Caco-2 (cell line): ENCODE measurements around the gene BCOR. TPM values are rescaled to one million over a fixed set of nuclear protein-coding genes. Genes with fewer than 3 reads are reported as not detected.

Experiments used
- BruUV-seq: library from RNA; stranded (reverse); fragments of 400-500 nt; replicated peaks from 2 replicates; lab custom pipeline; 2021; lab: Mats Ljungman, UMichigan
- CTCF ChIA-PET: fragments of 300-600 bp; sonication (Branson Sonifier 250); formaldehyde crosslinking; loops from one replicate; lab custom pipeline; 2022; ENCODE audit warnings: antibody characterized with exemption; lab: Charles Lee
- POLR2A ChIA-PET: fragments of 300-600 bp; sonication (Branson Sonifier 250); formaldehyde crosslinking; loops from one replicate; lab custom pipeline; 2022; ENCODE audit warnings: antibody characterized with exemption; lab: Charles Lee
- DNase-seq, 2 experiments: peaks; one replicate each; pipeline versions ENCODE4 v3.0.0 to v3.0.0-alpha.2; 2020 to 2022
- H3K27me3 ChIP-seq: replicated peaks from 2 replicates; pipeline ENCODE4 v1.6.0; 2011; ENCODE audit warnings: low read length; ENCODE audit not compliant: control insufficient read depth, insufficient read depth
- H3K36me3 ChIP-seq: 2 replicates; pipeline ENCODE4 v1.5.1; 2011; ENCODE audit warnings: low read length; ENCODE audit not compliant: control insufficient read depth, insufficient read depth
- H3K4me1 ChIP-seq: fragments of 250-450 bp; sonication (Bioruptor Pico); 2 replicates; pipeline ENCODE4 v1.5.1; 2020; ENCODE audit warnings: mild to moderate bottlenecking
- H3K4me3 ChIP-seq: 2 replicates; pipeline ENCODE4 v1.5.1; 2011; ENCODE audit warnings: low read depth, mild to moderate bottlenecking, control low read depth, low read length
- H3K9me3 ChIP-seq: fragments of 250-450 bp; sonication (Bioruptor Pico); 2 replicates; pipeline ENCODE4 v1.5.1; 2020; ENCODE audit warnings: mild to moderate bottlenecking, moderate library complexity
- H3K27ac Mint-ChIP-seq: one replicate; pipeline ENCODE4 v1.8.0; 2022; ENCODE audit warnings: mixed read lengths; ENCODE audit not compliant: unreplicated experiment
- H3K27me3 Mint-ChIP-seq: one replicate; pipeline ENCODE4 v1.8.0; 2022; ENCODE audit warnings: mixed read lengths; ENCODE audit not compliant: insufficient read depth, unreplicated experiment
- H3K36me3 Mint-ChIP-seq: one replicate; pipeline ENCODE4 v1.8.0; 2022; ENCODE audit warnings: mild to moderate bottlenecking, mixed read lengths; ENCODE audit not compliant: insufficient read depth, unreplicated experiment
- H3K4me1 Mint-ChIP-seq: one replicate; pipeline ENCODE4 v1.8.0; 2022; ENCODE audit warnings: low read depth, mixed read lengths; ENCODE audit not compliant: unreplicated experiment
- H3K4me3 Mint-ChIP-seq: one replicate; pipeline ENCODE4 v1.8.0; 2022; ENCODE audit warnings: mild to moderate bottlenecking, moderate library complexity, mixed read lengths; ENCODE audit not compliant: unreplicated experiment
- H3K9me3 Mint-ChIP-seq: one replicate; pipeline ENCODE4 v1.8.0; 2022; ENCODE audit warnings: mixed read lengths; ENCODE audit not compliant: unreplicated experiment
- CTCF ChIP-seq, 2 experiments: fragments of 200-600 bp in 1 of 2; IDR thresholded peaks; 1 replicate in 1 of 2; 2 replicates in 1 of 2; pipeline versions ENCODE4 v1.5.1 to v1.8.0; 2011 to 2022; ENCODE audit warnings: antibody characterized with exemption in 1 of 2, control low read depth in 1 of 2, inconsistent platforms in 1 of 2, low read depth in 1 of 2, low read length in 1 of 2, mild to moderate bottlenecking in 1 of 2, moderate library complexity in 1 of 2; ENCODE audit not compliant: insufficient read depth in 1 of 2, severe bottlenecking in 1 of 2, unreplicated experiment in 1 of 2
- intact Hi-C: fragments of 100-400 bp; cut with micrococcal nuclease; formaldehyde crosslinking; loops from one replicate; pipeline ENCODE4 v1.10.0; 2022; ENCODE audit not compliant: unreplicated experiment
- total RNA-seq: library from RNA; stranded (reverse); gene quantifications from 2 replicates; pipeline ENCODE4 v1.2.3, GENCODE V29; 2022

Gene BCOR
- total RNA-seq, 1 experiment from 2014 or later, result 16.2 TPM

GRCh38 chrX:40049084-40049641 lies 48.6 kb downstream of the BCOR start:
- TF ChIP-seq CTCF (IDR thresholded peaks at IDR 0.05; ENCODE audit: insufficient read depth in 1 of 2, low read depth in 1 of 2, low read length in 1 of 2, severe bottlenecking in 1 of 2, unreplicated experiment in 1 of 2), result no peak
- Histone ChIP-seq H3K9me3 (0 out of 2 replicates have a peak, but pooled peaks cover 3% of the 10 kb centered on the region), H3K4me1 (no peaks in the 10 kb centered on the region), H3K27me3 (no peaks in the 10 kb centered on the region), H3K4me3 (no peak overlapping the region), H3K36me3 (peaks cover 9% of the 10 kb centered on the region)
- intact Hi-C loops, result no loop called here
- peaks cover 9% of the 10 kb centered on the region for H3K9me3 Mint-ChIP-seq
- peaks cover 55% of the 10 kb centered on the region for H3K36me3 Mint-ChIP-seq
- ChIA-PET CTCF (no interaction called here), POLR2A (no interaction called here)
- DNase-seq, result no peak
- no peaks in the 10 kb centered on the region for H3K4me1 Mint-ChIP-seq
- no peaks in the 10 kb centered on the region for H3K27me3 Mint-ChIP-seq
- no peak overlapping the region for H3K4me3 Mint-ChIP-seq
- H3K27ac Mint-ChIP-seq, result no peak overlapping the region
- no TSS peak for BruUV-seq

GRCh38 chrX:40047485-40047884 lies 50.3 kb downstream of the BCOR start:
- Mint-ChIP-seq H3K27ac (no peak overlapping the region), H3K27me3 (no peaks in the 10 kb centered on the region), H3K4me1 (no peaks in the 10 kb centered on the region), H3K4me3 (no peak overlapping the region), H3K9me3 (peaks cover 9% of the 10 kb centered on the region), H3K36me3 (peaks cover 38% of the 10 kb centered on the region)
- BruUV-seq, result no TSS peak
- H3K36me3 ChIP-seq, result peaks cover 3% of the 10 kb centered on the region
- no peak overlapping the region for H3K4me3 ChIP-seq
- intact Hi-C loops, result no loop called here
- CTCF ChIA-PET, result no interaction called here
- TF ChIP-seq CTCF (IDR thresholded peaks at IDR 0.05; ENCODE audit: insufficient read depth in 1 of 2, low read depth in 1 of 2, low read length in 1 of 2, severe bottlenecking in 1 of 2, unreplicated experiment in 1 of 2), result no peak
- H3K4me1 ChIP-seq, result no peaks in the 10 kb centered on the region
- POLR2A ChIA-PET, result no interaction called here
- 0 out of 2 replicates have a peak, but pooled peaks cover 3% of the 10 kb centered on the region for H3K9me3 ChIP-seq
- no peaks in the 10 kb centered on the region for H3K27me3 ChIP-seq
- DNase-seq, result no peak

GRCh38 chrX:40043895-40044294 lies 53.9 kb downstream of the BCOR start:
- Mint-ChIP-seq H3K9me3 (peaks cover under 1% of the 10 kb centered on the region), H3K4me3 (no peak overlapping the region), H3K36me3 (peaks cover 9% of the 10 kb centered on the region), H3K4me1 (peaks cover 6% of the 10 kb centered on the region), H3K27me3 (no peaks in the 10 kb centered on the region), H3K27ac (no peak overlapping the region)
- no peaks in the 10 kb centered on the region for H3K4me1 ChIP-seq
- ChIA-PET CTCF (no interaction called here), POLR2A (no interaction called here)
- H3K9me3 ChIP-seq, result no peaks in the 10 kb centered on the region
- no peak for DNase-seq
- no peaks in the 10 kb centered on the region for H3K27me3 ChIP-seq
- intact Hi-C loops, result no loop called here
- H3K36me3 ChIP-seq, result peaks cover 2% of the 10 kb centered on the region; the same call in 1 of the 2 replicates
- no TSS peak for BruUV-seq
- no peak overlapping the region for H3K4me3 ChIP-seq
- TF ChIP-seq CTCF (IDR thresholded peaks at IDR 0.05; ENCODE audit: insufficient read depth in 1 of 2, low read depth in 1 of 2, low read length in 1 of 2, severe bottlenecking in 1 of 2, unreplicated experiment in 1 of 2), result no peak
